GM12875 (cell line): ENCODE measurements around the gene SUN5.
"Not testable (repeated sequence)": the region's sequence is repeated elsewhere in the genome, so short reads cannot be mapped to it uniquely, and the experiment has no call there.

ENCODE experiments used
- H3K4me3 ChIP-seq: one replicate; pipeline ENCODE4 v1.5.1; 2011; ENCODE audit warnings: low read depth, low read length, control low read depth
- TF ChIP-seq, protein P1 (sequence below): IDR thresholded peaks from 2 replicates; pipeline ENCODE4 v1.5.1; 2011; ENCODE audit warnings: low read depth, mild to moderate bottlenecking, control low read depth, inconsistent platforms, low read length, moderate library complexity, borderline replicate concordance; ENCODE audit not compliant: insufficient read depth

The SUN5 gene

DNA sequence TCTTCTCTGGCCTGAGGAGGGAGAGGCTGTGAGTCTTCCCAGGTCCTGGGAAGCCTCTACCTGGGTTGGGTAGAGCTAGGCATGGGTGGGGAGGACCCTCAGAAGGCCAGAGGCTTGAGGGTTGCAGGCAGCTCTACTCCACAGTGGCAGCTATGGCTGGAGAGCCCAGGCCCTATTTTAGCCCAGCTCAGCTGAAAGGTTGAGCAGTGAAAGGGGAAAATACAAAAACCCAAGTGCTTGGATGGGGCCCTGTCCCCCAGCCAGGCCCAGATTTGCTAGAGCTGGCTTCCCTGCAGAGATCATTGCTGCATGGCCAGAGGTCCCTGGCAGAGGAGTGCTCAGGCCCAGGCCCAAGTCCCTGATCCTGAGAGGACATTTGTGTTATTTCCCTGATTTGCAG is 45.7 kb downstream of the SUN5 start:
- H3K4me3 ChIP-seq: no peak overlapping the region
- TF ChIP-seq, protein P1, sequence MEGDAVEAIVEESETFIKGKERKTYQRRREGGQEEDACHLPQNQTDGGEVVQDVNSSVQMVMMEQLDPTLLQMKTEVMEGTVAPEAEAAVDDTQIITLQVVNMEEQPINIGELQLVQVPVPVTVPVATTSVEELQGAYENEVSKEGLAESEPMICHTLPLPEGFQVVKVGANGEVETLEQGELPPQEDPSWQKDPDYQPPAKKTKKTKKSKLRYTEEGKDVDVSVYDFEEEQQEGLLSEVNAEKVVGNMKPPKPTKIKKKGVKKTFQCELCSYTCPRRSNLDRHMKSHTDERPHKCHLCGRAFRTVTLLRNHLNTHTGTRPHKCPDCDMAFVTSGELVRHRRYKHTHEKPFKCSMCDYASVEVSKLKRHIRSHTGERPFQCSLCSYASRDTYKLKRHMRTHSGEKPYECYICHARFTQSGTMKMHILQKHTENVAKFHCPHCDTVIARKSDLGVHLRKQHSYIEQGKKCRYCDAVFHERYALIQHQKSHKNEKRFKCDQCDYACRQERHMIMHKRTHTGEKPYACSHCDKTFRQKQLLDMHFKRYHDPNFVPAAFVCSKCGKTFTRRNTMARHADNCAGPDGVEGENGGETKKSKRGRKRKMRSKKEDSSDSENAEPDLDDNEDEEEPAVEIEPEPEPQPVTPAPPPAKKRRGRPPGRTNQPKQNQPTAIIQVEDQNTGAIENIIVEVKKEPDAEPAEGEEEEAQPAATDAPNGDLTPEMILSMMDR: no peak

DNA sequence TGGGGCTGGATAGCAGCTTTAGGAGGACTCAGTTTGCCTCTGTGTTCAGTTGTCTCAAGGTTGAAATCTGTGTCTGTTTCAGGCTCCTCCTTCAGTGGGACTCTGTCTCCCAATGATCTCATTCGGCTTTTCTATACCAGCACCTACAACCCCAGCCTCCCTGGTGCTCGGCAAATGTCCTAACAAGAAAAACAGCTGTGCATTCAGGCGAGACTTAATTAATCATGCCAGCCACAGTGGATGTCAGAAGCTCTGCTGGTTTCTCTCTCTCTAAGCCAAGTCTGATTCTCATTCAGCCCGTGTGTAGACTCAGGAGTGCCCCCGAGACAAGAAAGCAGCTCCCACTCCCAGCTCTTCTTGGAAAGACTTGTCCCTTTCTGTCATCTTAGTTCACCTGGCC is 46.8 kb downstream of the SUN5 start:
- TF ChIP-seq, protein P1: no peak
- H3K4me3 ChIP-seq: no peak overlapping the region

DNA sequence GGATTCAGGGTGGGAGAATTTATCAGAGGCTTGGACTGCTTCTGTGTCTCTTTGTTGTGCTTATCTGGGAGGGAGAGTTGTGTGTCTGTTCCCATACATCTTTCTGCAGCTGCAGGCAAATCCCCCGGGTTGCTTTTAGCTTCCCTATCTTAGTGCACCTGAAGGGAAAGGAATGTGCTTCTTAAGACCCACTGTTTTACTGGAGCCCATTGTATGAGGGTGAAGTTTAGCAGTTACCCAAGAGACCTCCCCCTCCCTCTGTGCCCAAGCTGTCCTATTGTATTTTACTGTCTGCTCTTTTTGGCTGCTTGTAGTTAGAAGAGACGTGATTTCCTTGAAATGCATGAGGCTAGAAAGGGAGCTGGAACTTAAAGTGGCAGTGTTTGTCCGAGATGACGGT is 53.7 kb downstream of the SUN5 start:
- not testable (repeated sequence) for H3K4me3 ChIP-seq

DNA sequence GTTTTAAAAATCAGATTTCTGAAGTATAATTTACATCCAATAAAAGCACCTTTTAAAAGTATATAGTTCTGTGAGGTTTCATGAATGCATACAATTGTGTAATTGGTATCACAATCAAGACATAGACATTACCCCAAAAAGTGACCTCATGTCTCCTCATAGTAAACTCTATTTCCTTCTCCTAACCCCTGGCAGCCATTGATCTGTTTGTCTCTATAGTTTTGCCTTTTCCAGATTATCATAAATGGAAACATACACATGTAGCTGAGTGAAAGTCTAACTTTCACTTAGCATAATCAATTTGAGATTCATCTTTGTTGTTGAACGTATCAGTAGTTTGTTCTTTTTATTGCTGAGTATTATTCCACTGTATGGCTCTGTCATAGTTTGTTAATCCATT is 57.6 kb downstream of the SUN5 start:
- TF ChIP-seq, protein P1: no peak
- H3K4me3 ChIP-seq: no peak overlapping the region

DNA sequence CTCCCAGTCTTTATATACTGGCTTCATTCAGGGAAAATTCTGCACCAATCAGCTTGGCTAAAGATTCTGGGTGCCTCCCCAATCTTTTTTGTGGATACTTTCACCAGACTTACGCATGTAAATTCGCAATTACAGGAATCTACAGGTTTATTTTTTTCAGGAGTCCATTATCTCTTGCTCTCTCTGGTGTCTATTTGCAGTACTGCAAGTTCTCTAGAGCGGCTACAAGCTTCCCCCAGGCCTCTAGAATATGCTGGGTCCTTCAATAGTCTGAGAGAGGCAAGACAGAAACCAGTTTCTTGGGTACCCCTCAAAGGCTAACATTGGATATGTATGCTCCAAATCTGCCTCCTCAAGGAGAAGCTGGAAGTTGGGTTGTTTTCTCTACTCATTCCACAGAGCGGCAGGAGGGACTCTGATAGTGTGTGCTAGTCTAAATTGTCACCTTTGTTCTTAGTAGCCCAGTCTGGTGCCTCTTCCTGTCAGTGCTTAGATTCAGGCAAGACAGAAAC is 58.5 kb downstream of the SUN5 start:
- TF ChIP-seq, protein P1: peak; percentile 31; the same call in 1 of the 2 replicates
- no peak overlapping the region for H3K4me3 ChIP-seq

DNA sequence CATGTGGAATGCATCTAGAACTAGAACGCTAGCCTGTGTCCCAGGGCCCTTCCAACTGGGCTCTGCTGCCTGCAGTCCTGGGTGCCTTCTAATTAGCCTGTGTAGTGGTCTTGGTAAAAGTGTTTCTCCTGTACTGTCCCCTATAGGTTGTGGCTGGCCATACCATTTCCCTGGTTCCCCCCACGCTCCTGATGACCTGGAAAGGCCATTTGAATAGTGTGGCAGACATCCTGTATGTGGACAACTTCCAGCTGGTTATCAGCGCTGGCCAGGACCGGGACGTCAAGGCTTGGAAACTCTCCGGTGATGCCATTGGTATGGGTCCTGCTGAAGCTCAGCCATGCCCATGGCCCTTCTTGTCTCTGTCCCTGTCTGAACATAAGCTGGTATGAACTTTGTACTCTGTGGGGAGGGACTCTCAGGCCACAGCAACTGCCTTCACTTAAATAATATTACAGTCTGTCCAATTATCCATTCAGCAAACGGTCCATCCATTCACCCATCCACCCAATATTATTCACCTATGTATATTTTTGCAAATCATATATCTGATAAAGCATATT is 60.7 kb downstream of the SUN5 start:
- TF ChIP-seq, protein P1: no peak
- H3K4me3 ChIP-seq: no peak overlapping the region

DNA sequence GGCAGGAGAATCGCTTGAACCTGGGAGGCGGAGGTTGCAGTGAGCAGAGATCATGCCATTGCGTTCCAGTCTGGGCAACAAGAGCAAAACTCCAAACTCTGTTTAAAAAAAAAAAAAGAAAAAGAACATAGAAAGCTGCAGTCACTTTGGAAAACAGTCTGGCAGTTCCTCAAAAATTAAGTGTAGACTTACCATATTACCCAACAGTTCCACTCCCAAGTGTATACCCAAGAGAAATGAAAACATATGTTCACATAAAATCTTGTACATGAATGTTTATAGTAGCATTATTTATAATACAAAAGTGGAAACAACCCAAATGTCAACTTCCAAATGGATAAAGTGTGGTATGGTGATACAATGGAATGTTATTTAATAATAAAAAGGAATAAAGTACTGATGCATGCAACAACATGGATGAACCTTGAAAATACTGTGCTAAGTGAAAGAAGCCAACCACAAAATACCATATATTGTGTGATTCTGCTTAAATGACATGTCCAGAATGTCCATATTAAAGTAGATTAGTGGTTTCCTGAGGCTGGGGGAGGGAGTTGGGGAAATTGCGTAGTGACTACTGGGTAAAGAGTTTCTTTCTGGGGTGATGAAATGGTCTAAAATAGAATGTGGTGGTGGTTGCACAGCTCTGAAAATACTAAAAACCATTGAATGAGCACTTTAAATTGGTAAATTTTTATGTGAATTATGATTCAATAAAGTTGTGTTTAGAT is 62.9 kb downstream of the SUN5 start:
- H3K4me3 ChIP-seq: no peak overlapping the region
- TF ChIP-seq, protein P1: no peak
